ENCODE results near the gene C15orf39. TPM values are rescaled to one million over a fixed set of nuclear protein-coding genes. Genes with fewer than 3 reads are reported as not detected.

Gene C15orf39
- total RNA-seq, 4 donors from 2014 or later, result 13.8 to 20.1 (median 17.2) TPM

- no peak for TF ChIP-seq CTCF (IDR thresholded peaks at IDR 0.05)
- TF ChIP-seq EP300 (IDR thresholded peaks at IDR 0.05), result no peak
- H3K27me3 ChIP-seq, result no peaks in the 10 kb centered on the region
- WGBS, 2 donors, result 60 to 64% methylated on average over 5 of the region's 5 CpGs
- no peak for DNase-seq (ENCODE audit: low spot score in 2 of 2)
- no peaks in the 10 kb centered on the region for H3K9me3 ChIP-seq
- H3K27ac ChIP-seq, result no peak overlapping the region
- no peaks in the 10 kb centered on the region for H3K36me3 ChIP-seq
- no peak overlapping the region for H3K4me3 ChIP-seq
- H3K4me1 ChIP-seq, result no peaks in the 10 kb centered on the region
Observed at GRCh38 chr15:75167588-75168350, 33.9 kb upstream of the C15orf39 start.

GRCh38 chr15:75168374-75168773, 33.3 kb upstream of the C15orf39 start:
- H3K9me3 ChIP-seq, result no peaks in the 10 kb centered on the region
- H3K4me1 ChIP-seq, result no peaks in the 10 kb centered on the region
- no peak for TF ChIP-seq EP300 (IDR thresholded peaks at IDR 0.05)
- TF ChIP-seq POLR2A (IDR thresholded peaks at IDR 0.05), result no peak
- TF ChIP-seq CTCF (IDR thresholded peaks at IDR 0.05), result no peak
- H3K27me3 ChIP-seq, result no peaks in the 10 kb centered on the region
- H3K4me3 ChIP-seq, result no peak overlapping the region
- WGBS, 2 donors, result 70 to 71% methylated on average over 4 of the region's 4 CpGs
- no peak overlapping the region for H3K27ac ChIP-seq
- DNase-seq (ENCODE audit: low spot score in 2 of 2), result no peak
- no peaks in the 10 kb centered on the region for H3K36me3 ChIP-seq

- WGBS, 2 donors, result 97 to 100% methylated on average over 1 of the region's 1 CpG
- Histone ChIP-seq H3K27ac (no peak overlapping the region), H3K27me3 (no peaks in the 10 kb centered on the region), H3K36me3 (no peaks in the 10 kb centered on the region), H3K9me3 (no peaks in the 10 kb centered on the region), H3K4me1 (peaks cover 0 to under 1% (median under 1%) of the 10 kb centered on the region in 4 donors), H3K4me3 (no peak overlapping the region)
- no peak for TF ChIP-seq CTCF (IDR thresholded peaks at IDR 0.05)
- TF ChIP-seq EP300 (IDR thresholded peaks at IDR 0.05), result no peak
- no peak for TF ChIP-seq POLR2A (IDR thresholded peaks at IDR 0.05)
- DNase-seq (ENCODE audit: low spot score in 2 of 2), result no peak
Observed at GRCh38 chr15:75170203-75170602, 31.5 kb upstream of the C15orf39 start.

- no peak for DNase-seq (ENCODE audit: low spot score in 2 of 2)
- no peaks in the 10 kb centered on the region for H3K36me3 ChIP-seq
- H3K27me3 ChIP-seq, result no peaks in the 10 kb centered on the region
- H3K4me1 ChIP-seq, result peaks cover 0 to 7% (median 5%) of the 10 kb centered on the region in 4 donors
- TF ChIP-seq CTCF (IDR thresholded peaks at IDR 0.05), result no peak
- TF ChIP-seq EP300 (IDR thresholded peaks at IDR 0.05), result no peak
- H3K4me3 ChIP-seq, result no peak overlapping the region
- no peaks in the 10 kb centered on the region for H3K9me3 ChIP-seq
- WGBS, 2 donors, result 87 to 92% methylated on average over 6 of the region's 6 CpGs
- no peak overlapping the region for H3K27ac ChIP-seq
Observed at GRCh38 chr15:75170711-75171341, 30.9 kb upstream of the C15orf39 start.

GRCh38 chr15:75171408-75171807, 30.3 kb upstream of the C15orf39 start:
- Histone ChIP-seq H3K4me3 (no peak overlapping the region), H3K27ac (no peak overlapping the region), H3K4me1 (peaks cover 0 to 13% (median 11%) of the 10 kb centered on the region in 4 donors), H3K27me3 (no peaks in the 10 kb centered on the region), H3K36me3 (no peaks in the 10 kb centered on the region), H3K9me3 (no peaks in the 10 kb centered on the region)
- 76 to 81% methylated on average over 5 of the region's 5 CpGs for WGBS, 2 donors
- TF ChIP-seq CTCF (IDR thresholded peaks at IDR 0.05) (no peak), EP300 (IDR thresholded peaks at IDR 0.05) (no peak), POLR2A (IDR thresholded peaks at IDR 0.05) (no peak)
- no peak for DNase-seq (ENCODE audit: low spot score in 2 of 2)
